DND-41 (cell line): ENCODE data around the gene BORCS5.

Source experiments
- CTCF ChIP-seq: IDR thresholded peaks from 2 replicates; pipeline ENCODE4 v1.5.1; 2012; ENCODE audit warnings: borderline replicate concordance, low read length, moderate library complexity, mild to moderate bottlenecking; ENCODE audit not compliant: poor library complexity, severe bottlenecking; ENCODE audit errors: extremely low read depth
- EZH2 ChIP-seq: IDR thresholded peaks from 3 replicates; pipeline ENCODE4 v1.6.1; 2012; ENCODE audit warnings: borderline replicate concordance, low read depth, mild to moderate bottlenecking, moderate library complexity, low read length, inconsistent platforms; ENCODE audit not compliant: severe bottlenecking

GRCh38 chr12:12446786-12447185, 89.9 kb downstream of the BORCS5 start:
- TF ChIP-seq CTCF (no peak), EZH2 (no peak)
